Activated CD4-positive, alpha-beta T cell treated with anti-CD3 and anti-CD28 coated beads, Interleukin-2, amount 50 U/mL, for 16 hours (primary cell): ENCODE results near the gene XPO1.
"Not testable (repeated sequence)": the region's sequence is repeated elsewhere in the genome, so short reads cannot be mapped to it uniquely, and the experiment has no call there.

ENCODE experiments used
- DNase-seq: peaks from one replicate; pipeline ENCODE4 v3.0.0-alpha.2; 2020

The XPO1 gene

DNA sequence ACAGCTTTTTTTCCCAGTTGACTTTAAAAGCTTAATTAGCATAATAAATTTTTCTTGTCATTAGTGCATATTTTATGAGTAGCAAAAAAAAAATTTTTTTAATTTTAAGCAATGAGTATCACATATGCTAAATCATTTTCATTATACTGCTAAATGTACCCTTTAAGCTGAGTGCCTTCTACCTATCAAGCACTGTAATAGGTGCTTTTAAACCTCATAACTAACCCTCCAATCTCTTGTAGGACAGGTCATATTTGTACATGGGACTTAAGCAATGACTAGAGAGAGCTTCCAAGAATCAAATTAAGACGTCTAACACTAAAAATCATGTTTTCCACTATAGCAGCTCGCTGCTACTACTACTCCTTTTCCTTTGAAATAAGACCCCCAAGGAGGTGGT, 7.4 kb downstream of the XPO1 start:
- no peak for DNase-seq

DNA sequence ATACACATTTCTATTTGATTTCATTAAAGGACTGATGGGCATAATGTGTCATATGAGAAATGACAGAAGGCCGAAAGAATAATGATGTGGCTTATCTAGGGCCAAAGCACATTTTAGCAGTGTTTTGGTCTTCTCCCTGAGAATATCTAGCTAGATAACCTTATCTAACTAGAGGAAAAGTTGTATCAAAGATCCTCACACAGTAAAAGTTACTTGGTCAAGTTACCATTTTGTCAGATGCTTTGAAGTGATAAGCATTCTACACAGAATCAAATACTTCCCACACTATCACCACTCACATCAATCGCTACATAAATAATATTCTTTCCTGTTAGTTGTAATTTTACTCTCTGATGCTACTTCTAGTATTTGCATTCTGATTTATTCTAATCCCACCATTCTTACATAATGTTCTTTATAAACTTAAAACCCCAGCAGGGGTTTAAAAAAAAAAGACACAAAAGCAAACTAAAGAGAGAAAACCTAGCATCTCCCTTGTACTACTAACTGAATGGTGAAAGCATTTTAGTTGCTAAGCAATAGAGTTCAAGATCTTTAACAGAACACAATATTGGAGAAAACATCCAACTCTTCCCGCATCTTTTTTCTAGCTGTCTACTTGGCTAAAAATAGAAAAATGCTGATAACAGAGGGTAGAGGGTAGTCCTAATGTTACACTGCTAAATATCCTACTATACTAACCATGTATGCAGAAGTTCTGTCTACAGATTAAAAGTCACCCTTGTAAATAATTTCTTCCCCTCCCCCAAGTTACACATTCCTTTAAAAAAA, 8.0 kb downstream of the XPO1 start:
- no peak for DNase-seq

DNA sequence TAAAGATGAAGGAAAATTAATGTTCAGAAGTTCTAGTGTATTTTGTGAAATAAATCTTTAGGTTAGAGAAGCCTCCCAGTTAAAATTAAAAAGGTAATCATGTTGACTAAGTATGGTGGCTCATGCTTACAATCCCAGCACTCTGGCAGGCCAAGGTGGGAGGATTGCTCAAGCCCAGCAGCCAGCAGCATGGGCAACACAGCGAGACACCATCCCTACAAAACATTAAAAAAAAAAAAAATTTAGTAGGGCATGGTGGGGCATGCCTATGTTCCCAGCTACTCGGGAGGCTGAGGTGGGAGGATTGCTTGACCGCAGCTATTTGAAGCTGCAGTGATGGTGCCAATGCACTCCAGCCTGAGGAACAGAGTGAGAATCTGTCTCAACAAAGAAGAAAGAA, 17.9 kb downstream of the XPO1 start:
- DNase-seq: no peak

DNA sequence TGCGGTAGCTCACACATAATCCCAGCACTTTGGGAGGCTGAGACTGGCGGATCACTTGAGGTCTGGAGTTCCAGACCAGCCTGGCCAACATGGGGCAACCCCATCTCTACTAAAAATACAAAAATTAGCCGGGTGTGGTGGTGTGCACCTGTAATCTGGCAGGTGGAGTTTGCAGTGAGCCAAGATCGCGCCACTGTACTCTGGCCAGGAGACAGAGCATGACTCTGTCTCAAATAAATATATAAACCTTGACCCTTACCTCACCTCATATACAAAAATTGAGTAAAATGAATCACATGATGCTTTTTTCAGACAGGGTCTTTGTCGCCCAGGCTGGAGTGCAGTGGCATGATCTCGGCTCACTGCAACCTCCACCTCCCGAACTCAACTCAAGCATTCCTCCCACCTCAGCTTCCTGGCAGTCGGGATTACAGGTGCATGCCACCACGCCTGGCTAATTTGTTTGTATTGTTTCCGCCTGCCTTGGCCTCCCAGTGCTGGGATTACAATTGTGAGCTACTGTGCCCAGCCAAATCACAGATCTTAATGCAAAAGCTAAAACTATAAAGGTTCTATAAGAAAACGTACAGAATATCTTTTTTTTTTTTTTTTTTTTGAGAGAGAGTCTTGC, 25.3 kb downstream of the XPO1 start:
- no peak for DNase-seq

DNA sequence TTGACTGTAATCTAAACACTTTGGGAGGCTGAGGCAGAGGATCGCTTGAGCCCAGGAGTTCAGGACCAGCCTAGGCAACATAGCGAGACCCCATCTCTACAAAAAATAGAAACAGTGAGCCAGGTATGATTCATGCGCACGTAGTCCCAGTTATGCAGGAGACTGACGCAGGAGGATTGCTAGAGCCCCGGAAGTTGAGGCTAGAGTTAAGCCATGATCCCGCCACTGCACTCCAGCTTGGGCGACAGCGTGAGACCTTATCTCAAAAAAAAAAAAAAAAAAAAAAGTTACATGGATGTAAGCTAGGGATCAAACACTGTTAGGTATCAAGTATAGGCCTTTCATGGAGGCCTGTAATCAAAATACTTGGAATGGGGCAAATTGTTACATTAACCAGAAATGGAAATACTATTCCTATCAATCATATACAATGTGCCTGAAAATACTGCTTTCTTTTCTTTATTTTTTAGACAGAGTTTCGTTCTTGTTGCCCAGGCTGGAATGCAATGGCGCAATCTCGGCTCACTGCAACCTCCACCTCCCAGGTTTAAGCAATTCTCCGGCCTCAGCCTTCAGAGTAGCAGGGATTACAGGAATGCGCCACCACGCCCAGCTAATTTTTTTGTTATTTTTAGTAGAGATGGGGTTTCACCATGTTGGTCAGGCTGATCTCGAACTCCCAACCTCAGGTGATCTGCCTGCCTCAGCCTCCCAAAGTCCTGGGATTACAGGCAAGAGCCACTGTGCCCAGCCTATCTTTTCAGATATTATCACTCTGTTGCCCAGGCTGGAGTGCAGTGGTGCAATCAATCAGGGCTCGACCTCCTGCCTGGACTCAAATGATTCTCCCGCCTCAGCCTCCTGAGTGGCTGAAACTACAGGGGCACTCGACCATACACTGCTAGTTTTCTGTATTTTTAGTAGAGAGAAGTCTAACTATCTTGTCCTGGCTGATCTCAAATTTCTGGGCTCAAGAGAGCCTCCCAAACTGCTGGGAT, 27.2 kb downstream of the XPO1 start:
- DNase-seq: no peak

- no peak for DNase-seq
These were observed 33.2 kb downstream of the XPO1 start for GRCh38 chr2:61504949-61505348.

- DNase-seq: no peak
These were observed 39.1 kb downstream of the XPO1 start for GRCh38 chr2:61499060-61499459.

DNA sequence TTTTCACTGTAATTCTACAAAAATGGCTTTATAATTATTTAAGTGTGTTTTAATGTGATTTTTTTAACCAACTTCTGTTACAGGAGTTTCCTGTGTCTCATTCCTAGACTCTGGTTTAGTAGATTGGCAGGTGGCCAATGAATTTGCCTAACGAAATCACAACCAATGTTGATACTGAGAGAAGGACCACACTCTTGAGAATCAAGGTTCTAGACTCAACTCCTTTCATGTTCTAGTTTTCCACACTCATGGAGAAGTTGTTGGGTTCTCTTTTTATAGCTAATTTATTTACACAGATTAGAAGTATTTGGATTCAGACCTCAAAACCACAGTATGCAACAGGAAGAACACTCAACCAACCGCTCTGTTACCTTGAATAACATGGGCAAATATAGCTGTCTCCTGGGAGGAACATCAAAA, 44.6 kb downstream of the XPO1 start:
- peak; percentile 55 for DNase-seq

DNA sequence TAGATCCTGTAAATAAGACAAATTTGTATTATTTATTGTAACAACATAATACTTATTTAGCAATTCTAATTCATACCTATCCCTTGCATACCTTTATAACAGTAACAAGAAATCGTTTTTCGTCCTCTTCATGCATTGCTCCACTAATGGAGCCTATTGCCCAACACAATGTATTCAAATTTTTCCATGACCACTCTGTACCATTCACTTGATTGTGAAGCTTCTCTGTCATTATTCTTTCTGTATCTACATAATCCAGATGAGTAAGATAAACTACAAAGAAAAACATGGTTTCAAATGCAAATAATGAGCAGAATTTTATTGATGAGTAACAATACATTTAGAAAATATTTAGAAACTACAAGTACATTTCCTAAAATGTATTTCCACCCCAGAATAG, 45.7 kb downstream of the XPO1 start:
- DNase-seq: no peak

GRCh38 chr2:61485281-61485680, 52.9 kb downstream of the XPO1 start:
- no peak for DNase-seq

- no peak for DNase-seq
These were observed 60.1 kb downstream of the XPO1 start for GRCh38 chr2:61478086-61478485.

DNA sequence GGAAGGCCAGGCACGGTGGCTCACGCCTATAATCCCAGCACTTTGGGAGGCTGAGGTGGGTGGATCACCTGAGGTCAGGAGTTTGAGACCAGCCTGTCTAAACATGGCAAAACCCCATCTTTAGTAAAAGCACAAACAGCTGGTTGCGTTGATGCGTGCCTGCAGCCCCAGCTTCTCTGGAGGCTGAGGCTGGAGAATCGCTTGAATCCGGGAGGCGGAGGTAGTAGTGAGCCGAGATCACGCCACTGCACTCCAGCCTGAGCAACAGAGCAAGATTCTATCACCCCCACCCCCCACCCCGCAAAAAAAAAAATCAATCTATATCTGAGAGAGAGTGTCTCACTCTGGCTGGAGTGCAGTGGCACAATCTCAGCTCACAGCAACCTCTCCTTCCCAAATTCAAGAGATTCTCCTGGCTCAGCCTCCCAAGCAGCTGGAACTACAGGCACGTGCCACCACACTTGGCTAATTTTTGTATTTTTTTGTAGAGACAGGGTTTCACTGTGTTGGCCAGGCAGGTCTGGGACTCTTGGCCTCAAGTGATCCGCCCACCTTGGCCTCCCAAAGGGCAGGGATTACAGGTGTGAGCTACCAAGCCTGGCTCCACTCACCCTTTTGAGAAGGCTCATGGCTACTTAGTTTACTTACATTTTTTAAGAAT, 61.1 kb downstream of the XPO1 start:
- not testable (repeated sequence) for DNase-seq

DNA sequence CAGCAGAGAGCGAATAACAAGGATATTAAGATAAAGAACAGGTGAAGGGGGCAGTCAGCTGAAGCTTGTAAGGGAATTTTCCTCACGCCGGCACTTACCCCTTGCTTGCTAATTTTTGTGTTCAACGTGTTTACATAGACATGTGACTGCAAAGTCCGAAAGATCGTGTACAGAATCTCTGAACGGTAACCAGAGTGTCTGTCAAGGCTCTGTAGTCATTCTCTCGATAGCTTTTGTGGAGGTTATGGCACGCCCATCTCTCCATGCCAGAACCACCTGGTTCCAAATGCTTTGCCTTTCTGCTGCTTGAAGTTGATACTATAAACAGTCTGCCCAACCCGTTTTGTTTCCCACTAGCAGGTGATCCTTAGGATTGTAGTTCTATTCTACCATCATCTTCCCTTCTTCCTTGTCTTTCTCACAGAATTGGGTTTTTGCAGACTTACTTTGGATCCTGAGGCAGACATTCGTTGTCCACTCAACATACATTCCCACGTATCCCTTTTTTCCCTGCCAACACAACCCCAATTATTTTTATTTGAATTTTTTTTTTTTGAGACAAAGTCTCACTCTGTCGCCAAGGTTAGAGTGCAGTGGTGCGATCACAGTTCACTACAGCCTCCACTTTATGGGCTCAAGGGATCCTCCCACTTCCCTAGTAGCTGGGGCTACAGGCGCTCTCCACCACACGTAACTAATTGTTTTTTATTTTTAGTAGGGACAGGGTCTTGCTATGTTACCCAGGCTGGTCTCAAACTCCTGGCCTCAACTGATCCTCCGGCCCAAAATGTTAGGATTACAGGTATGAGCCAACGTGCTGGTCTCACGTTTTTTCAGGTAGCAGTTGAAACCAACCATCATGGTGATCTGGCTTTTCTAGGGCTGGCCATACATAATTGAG, 66.0 kb downstream of the XPO1 start:
- DNase-seq: peak; percentile 23

GRCh38 chr2:61470965-61471904, 66.9 kb downstream of the XPO1 start, which contains the start of gene USP34:
TSS of gene USP34 (minus strand) at chr2:61471087. CDS start at chr2:61470692, 395 bp downstream.
- DNase-seq: peak; percentile 96

DNA sequence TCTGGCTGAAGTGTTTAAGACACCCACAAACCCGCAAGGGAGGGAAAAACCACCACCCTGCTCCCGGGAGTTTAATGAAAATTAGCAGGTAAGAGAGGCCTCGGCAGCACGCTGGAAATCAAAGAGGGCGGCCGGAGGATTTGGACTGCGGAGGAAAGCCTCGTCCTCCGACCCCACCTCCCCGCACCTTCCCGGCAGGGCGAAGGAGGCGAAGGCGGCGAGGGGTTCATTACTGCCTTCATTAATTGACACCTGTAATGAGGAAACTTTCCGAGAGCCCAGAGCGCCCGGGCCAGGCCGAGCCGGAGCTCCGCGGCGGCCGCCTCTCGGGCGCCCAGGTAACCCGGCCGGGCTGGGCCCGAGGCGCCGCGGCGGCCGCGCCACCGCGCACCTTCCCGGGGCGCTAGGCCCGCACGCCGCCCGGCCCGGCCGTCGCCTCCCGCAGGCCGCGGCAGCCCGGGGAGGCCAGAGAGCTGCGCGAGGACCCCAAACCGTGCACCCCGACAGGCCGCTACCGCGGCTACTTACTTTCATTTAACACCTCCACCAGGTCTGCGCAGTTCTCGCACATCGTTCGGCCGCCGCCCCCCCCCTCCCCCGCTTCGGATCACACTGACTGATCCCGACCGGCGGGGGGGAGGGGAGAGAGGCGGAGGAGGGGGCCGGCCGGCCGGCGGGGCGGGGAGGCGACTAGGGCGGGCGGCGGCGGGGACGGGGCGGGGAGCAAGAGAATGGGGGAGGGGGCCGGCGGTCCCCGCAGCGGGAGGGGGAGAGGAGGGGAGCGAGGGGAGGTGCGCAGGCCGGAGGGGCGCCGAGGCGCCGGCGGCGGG, 67.8 kb downstream of the XPO1 start:
- peak; percentile 88 for DNase-seq

- no peak for DNase-seq
These were observed 68.6 kb downstream of the XPO1 start for GRCh38 chr2:61469424-61470121.

DNA sequence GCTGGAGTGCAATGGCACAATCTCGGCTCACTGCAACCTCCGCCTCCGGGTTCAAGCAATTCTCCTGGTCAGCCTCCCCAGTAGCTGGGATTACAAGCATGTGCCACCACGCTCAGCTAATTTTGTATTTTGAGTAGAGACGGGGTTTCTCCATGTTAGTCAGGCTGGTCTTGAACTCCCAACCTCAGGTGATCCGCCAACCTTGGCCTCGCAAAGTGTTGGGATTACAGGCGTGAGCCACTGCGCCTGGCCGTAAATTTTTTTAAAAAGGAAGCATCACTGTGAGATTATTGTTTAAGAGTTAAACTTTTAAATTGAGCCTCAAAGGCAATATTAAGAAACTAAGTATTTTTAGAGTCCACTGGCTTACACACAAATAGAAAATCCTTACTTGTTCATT, 69.9 kb downstream of the XPO1 start:
- DNase-seq: not testable (repeated sequence)

DNA sequence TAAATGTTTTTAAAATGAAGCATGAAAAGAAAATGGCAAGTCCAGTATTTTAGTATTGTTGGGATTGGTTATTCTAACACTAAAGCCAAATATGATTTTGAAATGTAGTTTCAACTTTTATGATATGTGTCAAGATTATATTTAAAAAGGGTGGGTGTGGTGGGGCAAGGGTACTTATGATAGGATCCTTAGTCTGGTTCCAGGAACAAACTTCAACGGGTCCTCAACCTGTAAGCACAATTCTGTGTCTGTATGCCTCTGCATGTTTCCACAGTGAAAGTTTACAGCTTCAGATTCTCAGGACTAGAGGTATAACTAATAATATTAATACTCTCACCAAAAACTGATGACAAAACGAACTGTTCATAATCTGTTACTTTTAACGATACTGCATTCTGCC, 73.1 kb downstream of the XPO1 start:
- DNase-seq: no peak
